B cell (primary cell): ENCODE results near the gene AATK. TPM values are rescaled to one million over a fixed set of nuclear protein-coding genes. Genes with fewer than 3 reads are reported as not detected.

Experiments used
- ATAC-seq: fragments of 200-7000 bp; cut with Tn5 transposase; one replicate; pipeline ENCODE4 v1.10.0; 2021; ENCODE audit warnings: low read depth, mild to moderate bottlenecking, moderate number of reproducible peaks, moderate library complexity
- CTCF ChIA-PET: fragments of 350-600 bp; sonication (Branson Sonifier 250); formaldehyde crosslinking; loops from one replicate; lab custom pipeline; 2021; ENCODE audit warnings: antibody characterized with exemption, inconsistent platforms; lab: Charles Lee
- POLR2A ChIA-PET: fragments of 350-600 bp; sonication (Branson Sonifier 250); formaldehyde crosslinking; loops from one replicate; lab custom pipeline; 2021; ENCODE audit warnings: antibody characterized with exemption; lab: Charles Lee
- DNase-seq: peaks from one replicate; pipeline ENCODE4 v3.0.0; 2013
- H2AFZ ChIP-seq: 2 replicates; pipeline ENCODE4 v1.6.1; 2012; ENCODE audit warnings: mild to moderate bottlenecking, low read depth, low read length; ENCODE audit not compliant: insufficient read depth, poor library complexity, severe bottlenecking
- H3K27ac ChIP-seq, 2 donors: 1 replicate in 1 of 2; 2 replicates in 1 of 2; pipeline ENCODE4 v1.5.1; 2012 to 2013; ENCODE audit warnings: low read length in 2 of 2, mild to moderate bottlenecking in 2 of 2, moderate library complexity in 1 of 2
- H3K27me3 ChIP-seq, 4 experiments: fragments of 200-600 bp in 1 of 4; sonication (generic) in 1 of 4; replicated peaks in 1 of 4; 1 replicate in 2 of 4; 2 replicates in 2 of 4; pipeline versions ENCODE4 v1.6.1 to v1.7.0; 2013 to 2016; ENCODE audit warnings: low read length in 3 of 4, mild to moderate bottlenecking in 2 of 4, mixed read lengths in 1 of 4, moderate library complexity in 1 of 4; ENCODE audit not compliant: insufficient read depth in 4 of 4, control insufficient read depth in 3 of 4; ENCODE audit errors: control extremely low read depth in 1 of 4
- H3K36me3 ChIP-seq, 2 experiments: replicated peaks in 1 of 2; 1 replicate in 1 of 2; 2 replicates in 1 of 2; pipeline versions ENCODE4 v1.6.1 to v1.7.1; 2013; ENCODE audit warnings: low read length in 1 of 2; ENCODE audit not compliant: insufficient read depth in 2 of 2, control insufficient read depth in 1 of 2; ENCODE audit errors: control extremely low read depth in 1 of 2, extremely low read depth in 1 of 2
- H3K4me1 ChIP-seq, 2 donors: fragments of 200-600 bp in 1 of 2; sonication (generic) in 1 of 2; 1 replicate in 1 of 2; 2 replicates in 1 of 2; pipeline versions ENCODE4 v1.5.1 to v1.6.1; 2013 to 2017; ENCODE audit warnings: low read length in 2 of 2; ENCODE audit not compliant: control insufficient read depth in 2 of 2, insufficient read depth in 2 of 2
- H3K4me2 ChIP-seq: replicated peaks from 2 replicates; pipeline ENCODE3; 2012; ENCODE audit warnings: mild to moderate bottlenecking, low read depth, low read length; ENCODE audit not compliant: poor library complexity, severe bottlenecking
- H3K4me3 ChIP-seq, 5 experiments: fragments of 200-600 bp in 1 of 5; sonication (generic) in 1 of 5; 1 replicate in 3 of 5; 2 replicates in 2 of 5; pipeline versions ENCODE4 v1.5.1 to v1.7.0; 2011 to 2016; ENCODE audit warnings: low read length in 4 of 5, mild to moderate bottlenecking in 4 of 5, low read depth in 2 of 5, control low read depth in 1 of 5, moderate library complexity in 1 of 5; ENCODE audit not compliant: insufficient read depth in 1 of 5; ENCODE audit errors: control extremely low read depth in 1 of 5, extremely low read depth in 1 of 5
- H3K79me2 ChIP-seq: fragments of 200-600 bp; sonication (generic); one replicate; pipeline ENCODE4 v1.6.0; 2016; ENCODE audit warnings: low read length; ENCODE audit not compliant: control insufficient read depth, insufficient read depth
- H3K9ac ChIP-seq: fragments of 200-600 bp; sonication (generic); 2 replicates; pipeline ENCODE4 v1.6.1; 2017; ENCODE audit warnings: mild to moderate bottlenecking, low read length, moderate library complexity
- H3K9me3 ChIP-seq, 3 donors: one replicate each; pipeline versions ENCODE4 v1.6.1 to v1.7.1; 2013; ENCODE audit warnings: low read length in 2 of 3; ENCODE audit not compliant: control insufficient read depth in 2 of 3, insufficient read depth in 1 of 3; ENCODE audit errors: control extremely low read depth in 1 of 3
- H4K20me1 ChIP-seq: 2 replicates; pipeline ENCODE4 v1.6.0; 2012; ENCODE audit warnings: mild to moderate bottlenecking, low read length; ENCODE audit not compliant: insufficient read depth, control insufficient read depth, poor library complexity, severe bottlenecking
- H3K27ac Mint-ChIP-seq: one replicate; pipeline ENCODE4 v1.8.0; 2021; ENCODE audit warnings: mixed read lengths
- H3K27me3 Mint-ChIP-seq: one replicate; pipeline ENCODE4 v1.8.0; 2021; ENCODE audit warnings: mixed read lengths
- H3K4me1 Mint-ChIP-seq: one replicate; pipeline ENCODE4 v1.8.0; 2021; ENCODE audit warnings: mixed read lengths
- H3K4me3 Mint-ChIP-seq: one replicate; pipeline ENCODE4 v1.8.0; 2021; ENCODE audit warnings: mixed read lengths
- H3K9me3 Mint-ChIP-seq: one replicate; pipeline ENCODE4 v1.8.0; 2022; ENCODE audit warnings: mixed read lengths; ENCODE audit not compliant: insufficient read depth
- EZH2 ChIP-seq: IDR thresholded peaks from 2 replicates; pipeline ENCODE4 v1.6.1; 2012; ENCODE audit warnings: borderline replicate concordance, low read depth, mild to moderate bottlenecking, moderate library complexity, low read length; ENCODE audit not compliant: insufficient read depth, poor library complexity, severe bottlenecking
- WGBS: methylation state at CpG from one replicate; pipeline ENCODE4 v1.1.5; 2013; ENCODE audit warnings: missing lambda C conversion rate; ENCODE audit not compliant: insufficient coverage; 5-methylcytosine and 5-hydroxymethylcytosine counted together
- intact Hi-C: fragments of 100-400 bp; cut with micrococcal nuclease; formaldehyde crosslinking; loops from one replicate; pipeline ENCODE4 v1.10.0; 2022
- polyA plus RNA-seq: library from polyadenylated mRNA; depleted of rRNA; stranded (reverse); fragments of >200 nt; gene quantifications from 2 replicates; pipeline ENCODE4 v1.2.3, GENCODE V29; 2012
- total RNA-seq, 2 donors: library from RNA; stranded (reverse); fragments of 120-200 nt in 1 of 2; gene quantifications; 1 replicate in 1 of 2; 2 replicates in 1 of 2; pipeline versions ENCODE4 v1.2.3 to v1.2.4, GENCODE V29; 2013 to 2022
- TF ChIP-seq, protein P1 (sequence below): fragments of 200-600 bp; IDR thresholded peaks from one replicate; pipeline ENCODE4 v1.8.0; 2022; ENCODE audit warnings: antibody characterized with exemption, mild to moderate bottlenecking

AATK gene
- total and polyA plus RNA-seq, 2 donors (not counting 1 experiment from before 2014, with no cell fraction given): 0.21 to 1.7 TPM

DNA sequence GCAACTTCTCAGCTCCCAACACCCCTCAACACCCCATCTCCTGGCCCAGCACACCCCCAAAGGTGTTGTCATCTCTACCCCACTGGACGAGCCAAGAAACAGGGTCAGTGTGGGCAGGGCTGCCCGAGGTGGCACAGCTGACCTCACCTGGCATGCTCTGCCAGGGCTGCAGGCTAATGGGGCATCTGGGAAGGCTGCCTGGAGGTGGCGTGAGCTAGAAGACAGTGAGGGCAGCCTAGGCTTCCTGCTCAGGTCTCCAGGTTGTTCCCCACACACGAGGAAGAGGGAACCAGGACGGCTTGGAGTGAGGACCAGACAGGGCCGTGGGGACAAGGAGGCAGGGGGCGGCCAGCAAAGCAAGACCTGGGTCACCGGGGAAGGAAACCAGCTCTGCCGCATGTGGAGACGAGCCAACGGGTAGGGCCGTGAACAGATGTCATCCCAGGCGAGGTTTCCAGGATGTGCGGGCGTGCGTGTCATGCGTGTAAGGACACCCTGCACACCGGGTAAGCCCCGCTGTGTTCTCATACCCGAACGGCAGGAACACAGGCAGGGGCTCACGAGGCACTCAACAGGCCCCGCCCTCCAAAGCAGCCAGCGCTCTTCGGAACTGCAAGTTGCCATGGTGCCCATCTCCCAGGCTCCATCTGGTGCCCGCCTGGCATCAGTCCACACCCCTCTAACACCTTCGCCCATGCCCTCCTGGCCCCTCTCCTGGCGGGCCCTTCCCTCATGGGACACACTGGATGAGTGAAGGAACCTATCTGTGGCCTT is 30.3 kb downstream of the AATK start:
- no peaks in the 10 kb centered on the region for H4K20me1 ChIP-seq
- H3K4me3 ChIP-seq: no peak overlapping the region
- CTCF ChIA-PET: no interaction called here
- no peak overlapping the region for H3K4me3 Mint-ChIP-seq
- no peaks in the 10 kb centered on the region for H3K27me3 ChIP-seq
- intact Hi-C loops: no loop called here
- DNase-seq (no peak), ATAC-seq (no peak)
- H3K36me3 ChIP-seq: no peaks in the 10 kb centered on the region
- H3K9me3 ChIP-seq: peaks cover 0 to 4% (median 0%) of the 10 kb centered on the region in 3 donors
- TF ChIP-seq, protein P1, sequence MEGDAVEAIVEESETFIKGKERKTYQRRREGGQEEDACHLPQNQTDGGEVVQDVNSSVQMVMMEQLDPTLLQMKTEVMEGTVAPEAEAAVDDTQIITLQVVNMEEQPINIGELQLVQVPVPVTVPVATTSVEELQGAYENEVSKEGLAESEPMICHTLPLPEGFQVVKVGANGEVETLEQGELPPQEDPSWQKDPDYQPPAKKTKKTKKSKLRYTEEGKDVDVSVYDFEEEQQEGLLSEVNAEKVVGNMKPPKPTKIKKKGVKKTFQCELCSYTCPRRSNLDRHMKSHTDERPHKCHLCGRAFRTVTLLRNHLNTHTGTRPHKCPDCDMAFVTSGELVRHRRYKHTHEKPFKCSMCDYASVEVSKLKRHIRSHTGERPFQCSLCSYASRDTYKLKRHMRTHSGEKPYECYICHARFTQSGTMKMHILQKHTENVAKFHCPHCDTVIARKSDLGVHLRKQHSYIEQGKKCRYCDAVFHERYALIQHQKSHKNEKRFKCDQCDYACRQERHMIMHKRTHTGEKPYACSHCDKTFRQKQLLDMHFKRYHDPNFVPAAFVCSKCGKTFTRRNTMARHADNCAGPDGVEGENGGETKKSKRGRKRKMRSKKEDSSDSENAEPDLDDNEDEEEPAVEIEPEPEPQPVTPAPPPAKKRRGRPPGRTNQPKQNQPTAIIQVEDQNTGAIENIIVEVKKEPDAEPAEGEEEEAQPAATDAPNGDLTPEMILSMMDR: no peak
- no peak for TF ChIP-seq EZH2
- H3K9ac ChIP-seq: no peak overlapping the region
- H3K9me3 Mint-ChIP-seq: no peaks in the 10 kb centered on the region
- H3K4me2 ChIP-seq: no peak overlapping the region
- 87% methylated on average over 28 of the region's 28 CpGs for WGBS
- no peaks in the 10 kb centered on the region for H3K4me1 ChIP-seq
- no peak overlapping the region for H3K27ac Mint-ChIP-seq
- H3K4me1 Mint-ChIP-seq: no peaks in the 10 kb centered on the region
- H3K27me3 Mint-ChIP-seq: no peaks in the 10 kb centered on the region
- H2AFZ ChIP-seq: no peak overlapping the region
- POLR2A ChIA-PET: no interaction called here
- H3K27ac ChIP-seq: no peak overlapping the region
- H3K79me2 ChIP-seq: no peaks in the 10 kb centered on the region

DNA sequence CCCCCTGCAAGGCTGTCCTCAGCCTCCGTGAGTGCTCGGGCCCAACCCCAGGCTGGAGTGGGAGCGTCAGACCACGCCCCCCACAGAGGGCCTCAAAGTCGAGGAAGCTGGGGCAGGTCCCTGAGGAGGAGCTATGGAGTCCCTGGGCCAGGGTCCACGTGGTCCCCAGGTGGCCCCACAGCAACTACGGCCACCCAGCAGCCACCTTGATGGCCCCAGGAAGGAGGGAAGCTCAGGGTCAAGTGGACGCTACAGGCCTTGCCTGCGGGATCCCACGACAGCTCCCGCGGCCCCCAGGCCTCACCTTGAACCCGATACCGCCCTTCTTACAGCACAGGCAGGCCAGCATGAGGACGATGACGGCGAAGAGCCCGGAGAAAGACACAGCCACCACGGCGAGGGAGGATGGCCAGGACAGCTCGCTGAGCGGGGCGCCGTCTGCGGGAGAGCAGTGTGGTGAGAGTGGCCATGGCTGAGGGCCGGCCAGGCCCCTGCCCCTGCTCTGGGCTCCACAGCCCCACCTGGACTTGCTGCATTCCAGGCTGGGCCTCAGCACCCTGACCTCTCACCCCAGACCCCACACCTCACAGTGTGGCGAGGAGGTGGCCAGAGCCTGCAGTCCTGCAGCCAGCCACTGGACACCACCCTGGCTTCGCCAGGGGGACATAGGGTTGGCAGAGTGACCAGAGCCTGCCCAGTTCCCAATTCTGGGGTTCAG is 31.8 kb downstream of the AATK start:
- no peak for ATAC-seq
- CTCF ChIA-PET: interaction anchor here (0.5 kb wide), 1 partner anchor 561 kb away, joined by 3 read pairs; no protein-coding TSS in a partner anchor

More for the DNA sequence above, 31.8 kb downstream of the AATK start:
- TF ChIP-seq, protein P1: no peak
- Histone ChIP-seq H3K27ac (no peak overlapping the region), H4K20me1 (no peaks in the 10 kb centered on the region), H3K36me3 (no peaks in the 10 kb centered on the region), H3K27me3 (no peaks in the 10 kb centered on the region), H2AFZ (no peak overlapping the region), H3K4me2 (no peak overlapping the region), H3K79me2 (no peaks in the 10 kb centered on the region), H3K9ac (no peak overlapping the region), H3K9me3 (peaks cover 0 to 4% (median 0%) of the 10 kb centered on the region in 3 donors), H3K4me3 (no peak overlapping the region), H3K4me1 (no peaks in the 10 kb centered on the region)
- H3K27me3 Mint-ChIP-seq: no peaks in the 10 kb centered on the region
- no peak overlapping the region for H3K4me3 Mint-ChIP-seq
- POLR2A ChIA-PET: no interaction called here
- H3K4me1 Mint-ChIP-seq: no peaks in the 10 kb centered on the region
- intact Hi-C loops: no loop called here
- 88% methylated on average over 20 of the region's 28 CpGs for whole genome bisulfite sequencing
- no peaks in the 10 kb centered on the region for H3K9me3 Mint-ChIP-seq
- DNase-seq: no peak
- H3K27ac Mint-ChIP-seq: no peak overlapping the region
